ENCODE data around the gene ILF2.

DNA sequence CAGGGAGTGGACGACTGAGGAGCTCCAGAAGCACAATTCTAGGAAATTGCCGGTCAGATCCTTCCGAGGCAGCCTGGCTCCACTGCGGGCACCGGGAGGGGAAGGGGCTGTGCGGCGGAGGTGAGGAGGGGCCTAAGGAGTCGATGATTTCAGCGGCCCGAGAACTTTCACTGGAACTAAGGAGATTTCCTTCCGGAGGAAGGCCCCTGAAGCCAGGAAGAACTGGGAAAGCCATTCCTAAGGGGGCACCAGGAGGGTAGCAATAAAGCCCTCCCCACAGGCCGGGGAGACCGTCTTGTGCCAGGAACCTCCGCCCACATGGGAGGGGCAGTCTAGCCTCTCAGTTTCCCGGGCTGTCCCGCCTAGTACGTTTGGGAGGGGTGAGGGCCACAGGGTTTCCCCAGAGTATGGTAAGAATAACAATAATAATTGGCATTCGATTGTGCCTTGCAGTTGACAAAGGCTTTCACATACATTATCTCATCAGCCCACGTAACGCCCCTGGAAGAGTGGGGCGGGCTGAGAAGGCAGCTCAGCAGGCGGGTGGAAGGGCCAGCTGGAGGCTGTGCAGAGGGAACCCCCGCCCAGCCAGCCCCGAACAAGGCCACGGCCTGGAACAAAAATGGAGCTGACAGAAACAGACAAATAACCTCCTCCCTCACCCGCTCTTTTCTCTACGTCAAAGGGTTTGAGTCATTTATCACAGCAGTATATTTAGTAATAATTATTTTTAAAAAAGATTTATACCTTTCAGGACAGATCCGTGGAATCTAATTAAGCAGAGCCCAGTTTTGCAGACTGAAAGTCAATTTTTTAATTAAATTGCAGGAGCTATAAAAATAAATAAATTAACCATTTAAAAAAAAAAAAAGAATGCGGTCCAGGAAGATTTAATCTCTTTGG lies 27.5 kb upstream of the ILF2 start:
- TF ChIP-seq POLR2AphosphoS5 (IDR thresholded peaks at IDR 0.05) (peak; percentile 55), CTCF (IDR thresholded peaks at IDR 0.05) (no peak)

Data from gastroesophageal sphincter (tissue), 3 donors.